ENCODE data around the gene SLC27A4. TPM values are rescaled to one million over a fixed set of nuclear protein-coding genes. Genes with fewer than 3 reads are reported as not detected.

SLC27A4 gene
- total RNA-seq (2016; rRNA removed; fragmentation: Illumina TruSeq; extraction: Trizol) (9.3 and 18.8 TPM in 2 replicates), polyA plus RNA-seq (2011; rRNA removed) (10.6 and 16.9 TPM in 2 replicates), polyA minus RNA-seq (2011; rRNA and poly(A)+ RNA removed; ENCODE audit: low replicate concordance) (44.7 and 85.4 TPM in 2 replicates), Bru-seq, nascent RNA (percentile 51 among the genes with signal in this experiment), BruChase-seq, experiment 1, labeled RNA remaining after a 6-hour chase (percentile 58 among the genes with signal in this experiment), BruChase-seq, experiment 2, labeled RNA remaining after a 2-hour chase (percentile 56 among the genes with signal in this experiment)
- 6.3 and 6.8 TPM in 2 replicates for total RNA-seq (2016; cell fraction: cytosol; rRNA removed; fragmentation: Illumina TruSeq; extraction: Trizol; ENCODE audit: low read depth)
- total RNA-seq (2016; cell fraction: insoluble cytoplasmic fraction; rRNA removed; fragmentation: Illumina TruSeq; extraction: Trizol) = 8.9 and 19.1 TPM in 2 replicates
- 17.4 and 19.4 TPM in 2 replicates for total RNA-seq (2016; cell fraction: membrane; rRNA removed; fragmentation: Illumina TruSeq; extraction: Trizol)
- total RNA-seq (2016; cell fraction: nucleus; rRNA removed; fragmentation: Illumina TruSeq; extraction: Trizol) = 16.1 and 21.0 TPM in 2 replicates
- 12.5 and 14.4 TPM in 2 replicates for polyA plus RNA-seq (2011; cell fraction: cytosol; rRNA removed)
- 30.1 and 31.3 TPM in 2 replicates for polyA plus RNA-seq (2011; cell fraction: nucleus; rRNA removed)
- polyA plus RNA-seq (2012) = 11.0 and 16.6 TPM in 2 replicates
- polyA plus RNA-seq (2016; cell fraction: cytosol; fragmentation: Illumina TruSeq; extraction: Trizol; ENCODE audit: low read depth) = 5.9 and 7.6 TPM in 2 replicates
- 10.5 and 13.4 TPM in 2 replicates for polyA plus RNA-seq (2016; cell fraction: insoluble cytoplasmic fraction; fragmentation: Illumina TruSeq; extraction: Trizol; ENCODE audit: low read depth)
- polyA plus RNA-seq (2016; cell fraction: membrane; fragmentation: Illumina TruSeq; extraction: Trizol; ENCODE audit: low read depth) = 14.0 and 17.0 TPM in 2 replicates
- polyA plus RNA-seq (2016; cell fraction: nucleus; fragmentation: Illumina TruSeq; extraction: Trizol; ENCODE audit: insufficient read depth, low read depth) = 30.8 and 31.8 TPM in 2 replicates
- 11.3 and 17.5 TPM in 2 replicates for polyA minus RNA-seq (2011; cell fraction: cytosol; rRNA and poly(A)+ RNA removed)
- 9.3 and 12.4 TPM in 2 replicates for polyA minus RNA-seq (2011; cell fraction: nucleus; rRNA and poly(A)+ RNA removed)
- long read RNA-seq, experiment 1, partial matches to known transcripts = 6 of 9 reads
- long read RNA-seq, experiment 1, other reads (novel, unspliced or antisense) = 1 of 9 reads
- long read RNA-seq, experiment 2, transcript SLC27A4-201 (13 exons, 3,028 nt) = major isoform, 61 of 105 reads
- long read RNA-seq, experiment 2, partial matches to known transcripts = 35 of 105 reads
- long read RNA-seq, experiment 2, other reads (novel, unspliced or antisense) = 9 of 105 reads

DNA sequence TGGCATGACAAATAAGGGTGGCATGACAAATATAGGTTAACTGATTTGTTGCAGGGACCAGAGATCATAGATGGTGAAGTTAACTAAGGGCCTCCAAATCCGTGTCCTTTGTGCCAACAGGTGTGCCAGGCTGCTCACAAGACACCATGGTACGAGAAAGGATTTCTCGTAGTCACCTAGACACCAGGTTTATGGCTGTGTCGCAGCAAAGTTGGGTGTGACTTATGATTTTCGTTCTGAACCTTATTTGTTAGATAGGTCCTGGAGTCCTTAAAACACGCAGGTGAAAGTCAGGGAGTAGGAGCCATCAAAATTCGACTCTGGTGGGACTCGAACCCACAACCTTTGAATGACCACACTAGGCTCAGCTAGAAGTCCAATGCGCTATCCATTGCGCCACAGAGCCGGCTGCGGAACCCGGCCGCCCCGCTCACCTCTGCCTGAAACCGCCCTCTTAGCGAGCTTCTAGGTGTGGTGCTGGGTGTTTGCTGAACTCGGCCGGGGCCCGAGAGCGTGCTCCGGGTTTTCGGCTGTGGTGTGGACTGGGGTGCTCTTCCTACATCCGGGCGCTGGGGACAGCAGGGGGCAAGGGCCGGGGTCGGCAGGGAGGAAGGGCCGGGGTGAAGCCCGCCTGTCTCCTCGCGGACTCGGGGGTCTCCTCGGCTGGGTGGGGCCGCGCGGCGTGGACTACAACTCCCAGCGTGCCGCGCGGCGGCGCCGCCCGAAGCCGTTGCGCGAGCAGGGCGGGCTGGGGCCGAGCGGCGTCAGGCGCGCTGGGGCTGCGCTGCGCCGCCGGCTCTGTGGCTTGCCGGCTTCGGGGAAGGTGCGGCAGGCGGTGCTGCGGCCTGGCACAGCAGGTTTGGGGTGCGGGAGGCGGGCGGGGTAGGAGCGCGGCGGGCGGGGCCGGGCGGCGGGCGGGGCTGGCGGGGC, at the start of gene SLC27A4:
Gene SLC27A4 (plus strand): TSS at position 767 of the 930 bp plus-strand sequence. CDS start 2,606 bp downstream, outside the sequence.
- peak; percentile 81 for FAIRE-seq
- in situ Hi-C loops (cut with HindIII; ENCODE audit: extremely low pct_ligation_motif_present, low pct_unique_long_range_greater_than_20kb) = loop anchor here (5.0 kb wide), 1 partner anchor 43 kb away; no protein-coding TSS in a partner anchor
- TF ChIP-seq SCMH1 (CRISPR knock-in tag; IDR thresholded peaks at IDR 0.05; ENCODE audit: borderline replicate concordance) (no peak), ZNF687 (CRISPR knock-in tag; IDR thresholded peaks at IDR 0.05) (peak; percentile 65), ZNF776 (CRISPR knock-in tag; IDR thresholded peaks at IDR 0.05) (peak; percentile 68; the same call in 1 of the 2 replicates), TAF1 (CRISPR knock-in tag; IDR thresholded peaks at IDR 0.05) (peak; percentile 18), ZNF484 (CRISPR knock-in tag; IDR thresholded peaks at IDR 0.05; ENCODE audit: borderline replicate concordance, low read depth) (no peak), ZNF235 (CRISPR knock-in tag; IDR thresholded peaks at IDR 0.05; ENCODE audit: borderline replicate concordance) (0 out of 2 replicates have a peak, but pooled peaks have one; percentile 62)
- TF ChIP-seq, protein P1, sequence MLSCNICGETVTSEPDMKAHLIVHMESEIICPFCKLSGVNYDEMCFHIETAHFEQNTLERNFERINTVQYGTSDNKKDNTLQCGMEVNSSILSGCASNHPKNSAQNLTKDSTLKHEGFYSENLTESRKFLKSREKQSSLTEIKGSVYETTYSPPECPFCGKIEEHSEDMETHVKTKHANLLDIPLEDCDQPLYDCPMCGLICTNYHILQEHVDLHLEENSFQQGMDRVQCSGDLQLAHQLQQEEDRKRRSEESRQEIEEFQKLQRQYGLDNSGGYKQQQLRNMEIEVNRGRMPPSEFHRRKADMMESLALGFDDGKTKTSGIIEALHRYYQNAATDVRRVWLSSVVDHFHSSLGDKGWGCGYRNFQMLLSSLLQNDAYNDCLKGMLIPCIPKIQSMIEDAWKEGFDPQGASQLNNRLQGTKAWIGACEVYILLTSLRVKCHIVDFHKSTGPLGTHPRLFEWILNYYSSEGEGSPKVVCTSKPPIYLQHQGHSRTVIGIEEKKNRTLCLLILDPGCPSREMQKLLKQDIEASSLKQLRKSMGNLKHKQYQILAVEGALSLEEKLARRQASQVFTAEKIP (CRISPR knock-in tag; IDR thresholded peaks at IDR 0.05; ENCODE audit: borderline replicate concordance) = no peak

More for the DNA sequence above, at the start of gene SLC27A4:
- DNase-seq (ENCODE audit: low spot score) = peak; percentile 70
- ChIA-PET POLR2A (interaction anchor here (1.1 to 1.8 kb wide), 4 partner anchors 9 to 44 kb away, joined by 5 to 14 read pairs (median 8); partner anchors contain the start of gene URM1), CTCF (ENCODE audit: low intra/inter-chr PET ratio, low total read pairs) (interaction anchor here (3.3 kb wide), 1 partner anchor 44 kb away, joined by 29 read pairs; no protein-coding TSS in a partner anchor)
- Histone ChIP-seq H3K4me1 (ENCODE audit: insufficient read depth, low read length) (peaks cover 19% of the 10 kb centered on the region), H3K27ac (ENCODE audit: extremely low read length, insufficient read depth, low read length) (peak within 1 kb of the TSS; percentile 68), H3K36me3 (replicated peaks in 1 of 2; ENCODE audit: control insufficient read depth in 1 of 2, insufficient read depth in 2 of 2, low read length in 2 of 2) (peaks cover 8 to 15% of the 10 kb centered on the region in 2 experiments; a peak in 4 of 5 replicates), H2AFZ (ENCODE audit: low read length) (peak within 1 kb of the TSS; percentile 61), H3K4me2 (ENCODE audit: low read depth, low read length) (peak within 1 kb of the TSS; percentile 99), H3K4me3 (replicated peaks in 1 of 3; ENCODE audit: insufficient read depth in 1 of 3, low read depth in 2 of 3, low read length in 3 of 3) (peak within 1 kb of the TSS; percentile 85 to 95 (median 87)), H3K9me3 (ENCODE audit: low read length) (no peaks in the 10 kb centered on the region), H3K9ac (ENCODE audit: insufficient read depth, low read depth, low read length) (peak within 1 kb of the TSS; percentile 76), H4K20me1 (ENCODE audit: insufficient read depth, low read length) (no peaks in the 10 kb centered on the region), H3K27me3 (ENCODE audit: control insufficient read depth in 1 of 2, insufficient read depth in 2 of 2, low read length in 2 of 2) (no peaks in the 10 kb centered on the region), H3K79me2 (ENCODE audit: insufficient read depth, low read length) (no peaks in the 10 kb centered on the region)
- 41% methylated on average over 6 of the region's 75 CpGs for WGBS (ENCODE audit: low lambda C conversion rate)
- intact Hi-C loops (cut with micrococcal nuclease; ENCODE audit: unreplicated experiment) = loop anchor here (2.0 kb wide), 1 partner anchor 17 kb away; the partner anchor contains the start of genes COQ4 and TRUB2
- peak; percentile 86 for ATAC-seq
- no TSS peak for BruUV-seq (replicated peaks)
